GM10266 (cell line): ENCODE results near the gene GCSAML.

Experiments used
- DNase-seq: peaks from one replicate; pipeline ENCODE4 v3.0.0; 2012; ENCODE audit errors: extremely low spot score
- CTCF ChIP-seq: IDR thresholded peaks from 2 replicates; pipeline ENCODE4 v1.5.1; 2012; ENCODE audit warnings: mild to moderate bottlenecking, low read depth; ENCODE audit not compliant: control insufficient read depth, insufficient read depth; ENCODE audit errors: missing control alignments

GCSAML gene

GRCh38 chr1:247540581-247540980 is 8.4 kb upstream of the GCSAML start:
- no peak for DNase-seq
- TF ChIP-seq CTCF, result no peak

GRCh38 chr1:247542811-247543210 is 6.1 kb upstream of the GCSAML start:
- no peak for DNase-seq
- TF ChIP-seq CTCF, result no peak

GRCh38 chr1:247548092-247548491 is 842 bp upstream of the GCSAML start:
- DNase-seq, result no peak
- no peak for TF ChIP-seq CTCF

- TF ChIP-seq CTCF, result no peak
- DNase-seq, result no peak
Measured at GRCh38 chr1:247551721-247552120, 2.8 kb downstream of the GCSAML start.

- TF ChIP-seq CTCF, result no peak
Measured at GRCh38 chr1:247552231-247552630, 3.3 kb downstream of the GCSAML start.

GRCh38 chr1:247557926-247558674 is 9.2 kb downstream of the GCSAML start:
- no peak for TF ChIP-seq CTCF
- no peak for DNase-seq

More at GRCh38 chr1:247552231-247552630, 3.3 kb downstream of the GCSAML start:
- DNase-seq, result no peak

GRCh38 chr1:247561711-247562110 is 12.8 kb downstream of the GCSAML start:
- no peak for DNase-seq
- no peak for TF ChIP-seq CTCF
